ENCODE data around the gene MAGI2.

GRCh38 chr7:78794101-78794500 lies 659.4 kb downstream of the MAGI2 start:
- TF ChIP-seq CTCF (IDR thresholded peaks at IDR 0.05) (no peak), POLR2A (IDR thresholded peaks at IDR 0.05) (no peak), POLR2AphosphoS5 (IDR thresholded peaks at IDR 0.05) (no peak)
